Measurements from ENCODE around the gene CAMK2N2.
"Not testable (repeated sequence)": the region's sequence is repeated elsewhere in the genome, so short reads cannot be mapped to it uniquely, and the experiment has no call there.

Gene CAMK2N2

DNA sequence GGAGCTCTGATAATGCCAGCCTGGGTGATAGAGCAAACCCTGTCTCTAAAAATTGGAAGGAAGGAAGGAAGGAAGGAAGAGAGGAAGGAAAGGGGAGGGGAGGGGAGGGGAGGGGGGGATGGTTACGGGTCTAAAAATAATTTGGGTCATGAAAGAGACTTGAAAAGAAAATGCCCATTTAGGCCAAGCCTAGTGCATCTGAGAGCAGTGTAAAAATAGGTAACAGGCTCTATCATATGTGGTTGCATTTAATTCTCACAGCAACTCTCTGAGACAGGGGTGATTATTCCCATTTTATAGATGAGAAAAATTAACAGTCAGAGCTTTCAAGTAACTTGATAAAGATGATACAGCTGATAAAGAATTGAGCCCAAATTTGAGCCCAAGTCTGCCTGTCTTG is 10.9 kb upstream of the CAMK2N2 start:
- no peak for DNase-seq (ENCODE audit: low spot score)

DNA sequence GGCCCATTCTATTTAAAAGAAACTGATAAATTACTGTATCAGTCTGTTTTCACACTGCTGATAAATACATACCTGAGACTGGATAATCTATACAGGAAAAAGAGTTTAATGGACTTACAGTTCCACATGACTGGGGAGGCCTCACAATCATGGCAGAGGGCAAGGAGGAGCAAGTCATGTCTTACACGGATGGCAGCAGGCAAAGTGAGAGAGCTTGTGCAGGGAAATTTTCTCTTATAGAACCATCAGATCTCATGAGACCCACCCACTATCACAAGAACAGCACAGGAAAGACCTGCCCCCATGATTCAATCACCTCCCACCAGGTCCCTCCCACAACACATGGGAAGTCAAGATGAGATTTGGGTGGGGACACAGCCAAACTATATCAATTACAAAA is 5.9 kb upstream of the CAMK2N2 start:
- not testable (repeated sequence) for DNase-seq (ENCODE audit: low spot score)

DNA sequence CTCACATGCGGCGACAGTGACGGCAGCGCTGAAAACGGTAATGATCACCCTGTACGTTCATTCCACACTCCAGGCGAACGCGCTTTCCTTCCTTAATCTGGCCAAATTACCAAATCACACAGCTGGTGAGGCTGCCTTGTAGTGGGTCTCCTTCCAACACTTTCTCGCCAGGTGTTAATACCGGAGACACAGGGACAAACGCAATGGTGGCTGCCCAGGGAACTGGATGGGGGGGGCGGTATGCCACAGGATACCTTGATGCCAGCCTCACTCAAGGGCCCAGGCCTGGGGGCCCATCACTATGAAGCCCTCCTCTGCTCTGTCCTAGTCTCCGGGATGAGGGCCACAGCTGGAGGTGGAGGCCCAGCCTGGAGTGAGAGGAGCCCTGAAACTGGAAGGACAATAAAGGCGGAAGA is 1.4 kb upstream of the CAMK2N2 start:
- DNase-seq (ENCODE audit: low spot score) = no peak

DNA sequence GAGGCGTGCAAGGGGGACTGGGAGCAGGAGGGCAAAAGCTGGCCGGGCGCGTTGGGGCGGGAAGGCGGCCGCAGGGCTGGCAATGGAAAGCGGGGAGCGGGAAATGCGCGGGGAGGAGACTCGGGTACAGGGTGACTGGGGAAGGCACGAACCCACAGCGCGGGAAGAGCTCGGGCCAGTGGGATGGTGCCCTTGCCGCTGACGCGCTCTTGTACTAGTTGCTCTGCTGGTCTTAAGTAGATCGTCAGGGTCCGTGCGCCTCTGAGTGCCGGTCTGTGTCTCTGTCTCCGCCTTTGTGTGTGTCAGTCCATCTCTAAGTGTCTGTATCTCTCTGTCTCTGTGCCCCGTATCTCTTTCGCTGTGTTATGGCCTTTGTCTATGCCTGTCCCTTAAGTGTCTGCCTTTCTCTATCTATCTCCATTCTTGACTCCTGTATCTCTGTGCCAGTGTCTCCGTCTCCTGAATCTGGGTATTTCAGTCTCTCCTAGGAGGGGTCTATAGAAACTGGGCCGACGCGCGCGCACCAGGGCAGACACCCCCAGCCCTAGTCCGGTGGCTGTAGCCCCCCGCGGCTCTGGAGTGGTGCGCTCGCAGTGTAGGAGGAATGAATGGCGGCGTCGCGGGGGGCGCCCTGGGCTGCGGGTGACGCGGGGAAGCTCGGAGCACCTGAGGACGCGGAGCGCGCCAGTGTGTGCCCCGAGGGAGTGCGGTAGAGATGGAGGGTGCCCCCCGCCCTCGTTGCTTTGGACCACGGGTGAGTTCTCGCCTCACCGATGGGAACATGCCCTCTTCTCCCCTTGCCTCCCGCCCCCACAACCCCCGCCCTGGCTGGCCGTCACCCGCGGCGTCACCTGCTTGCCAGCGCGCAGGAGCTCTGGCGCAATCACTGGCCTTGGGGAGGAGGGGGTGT is 756 bp upstream of the CAMK2N2 start:
- DNase-seq (ENCODE audit: low spot score) = peak; percentile 58

DNA sequence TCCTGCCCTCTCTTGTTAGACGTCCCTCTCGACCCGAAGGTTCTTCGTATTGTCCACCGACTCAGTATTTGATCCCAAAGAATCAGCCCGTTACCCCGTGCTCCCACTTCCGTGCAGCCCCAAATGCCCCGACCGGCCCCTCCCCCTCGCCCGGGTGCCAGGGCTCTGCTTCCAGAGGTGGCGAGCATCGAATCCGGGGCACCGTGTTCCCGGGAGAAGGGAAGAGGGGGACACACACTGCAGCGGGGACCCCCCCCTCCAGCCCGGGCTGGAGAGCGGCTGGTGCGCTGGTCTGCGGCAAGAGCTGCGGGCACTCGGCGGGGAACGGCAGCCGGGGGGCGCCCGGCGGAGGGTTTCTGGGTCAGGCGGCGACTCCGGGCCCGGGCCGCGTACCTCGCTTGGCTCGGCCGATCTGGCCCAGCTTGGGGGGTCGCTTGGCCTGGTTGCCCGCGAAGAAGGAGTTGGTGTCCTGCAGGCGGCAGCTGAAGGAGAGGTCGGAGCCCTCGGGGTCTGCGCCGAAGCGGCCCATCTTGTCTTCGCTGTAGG is 556 bp downstream of the CAMK2N2 start:
- peak; percentile 43 for DNase-seq (ENCODE audit: low spot score)

DNA sequence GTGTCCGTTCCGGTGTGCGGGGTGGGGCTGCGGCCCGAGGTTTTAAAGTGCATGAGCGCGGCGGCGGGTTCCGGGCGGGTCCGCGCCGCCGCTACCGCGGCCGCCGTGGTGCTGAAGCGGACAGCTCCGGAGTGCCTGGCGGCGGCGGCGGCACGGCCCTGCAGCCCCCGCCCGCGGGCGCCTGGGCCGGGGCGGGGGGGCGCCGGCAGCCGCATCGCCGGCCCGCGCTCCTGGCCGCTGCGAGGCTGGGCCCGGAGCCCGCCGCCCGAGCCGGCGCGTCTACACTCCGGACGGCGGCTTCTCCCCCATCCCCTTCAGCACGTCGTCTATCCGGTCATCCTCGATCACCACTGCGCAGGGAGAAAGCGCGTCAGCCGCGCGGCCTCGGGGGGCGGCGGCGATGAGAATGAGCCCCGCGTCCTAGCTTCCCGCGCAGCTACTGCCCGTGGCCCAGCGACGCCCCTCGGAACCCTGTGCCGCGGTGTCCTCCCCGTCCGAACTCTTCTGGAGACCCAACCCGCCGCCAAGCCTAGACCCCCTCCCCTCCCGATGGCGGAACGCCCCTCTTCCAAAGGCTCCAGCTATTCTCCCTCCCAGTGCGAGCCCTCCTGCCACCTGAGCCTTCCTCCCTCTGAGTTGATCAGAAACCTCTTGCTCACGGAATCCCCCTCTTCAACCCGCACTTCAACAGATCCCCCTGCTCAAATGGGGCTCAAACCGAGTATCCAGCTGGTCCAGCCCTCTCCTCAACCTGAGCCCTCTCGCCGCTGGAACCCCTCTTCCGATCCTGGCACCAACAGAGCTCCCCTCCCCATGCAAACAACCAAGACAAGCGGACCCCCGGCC is 1.3 kb downstream of the CAMK2N2 start:
- DNase-seq (ENCODE audit: low spot score) = peak; percentile 95

DNA sequence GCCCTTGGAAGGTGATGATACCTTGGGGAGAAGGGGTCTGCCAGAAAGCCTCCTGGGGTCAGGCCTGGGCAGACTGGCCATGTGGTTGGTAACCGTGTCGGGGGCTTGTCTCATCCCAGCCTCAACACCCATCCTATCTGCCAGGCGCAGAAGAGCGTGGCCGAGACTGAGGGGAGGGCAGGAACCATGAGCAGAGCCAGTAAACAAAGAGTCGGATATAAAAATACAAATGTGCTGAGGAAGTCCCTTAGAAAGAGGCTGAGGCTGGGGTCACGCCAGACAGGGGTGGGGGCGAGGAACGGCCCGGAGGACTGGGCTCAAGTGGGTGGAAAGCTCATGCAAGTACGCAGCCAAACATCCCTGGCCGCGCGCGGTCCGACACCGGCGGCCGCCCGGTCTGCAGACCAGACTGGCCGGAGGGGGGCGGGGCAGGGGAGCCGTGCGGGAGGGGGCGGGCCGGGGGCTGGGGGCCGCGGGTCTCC is 1.9 kb downstream of the CAMK2N2 start:
- no peak for DNase-seq (ENCODE audit: low spot score)

DNA sequence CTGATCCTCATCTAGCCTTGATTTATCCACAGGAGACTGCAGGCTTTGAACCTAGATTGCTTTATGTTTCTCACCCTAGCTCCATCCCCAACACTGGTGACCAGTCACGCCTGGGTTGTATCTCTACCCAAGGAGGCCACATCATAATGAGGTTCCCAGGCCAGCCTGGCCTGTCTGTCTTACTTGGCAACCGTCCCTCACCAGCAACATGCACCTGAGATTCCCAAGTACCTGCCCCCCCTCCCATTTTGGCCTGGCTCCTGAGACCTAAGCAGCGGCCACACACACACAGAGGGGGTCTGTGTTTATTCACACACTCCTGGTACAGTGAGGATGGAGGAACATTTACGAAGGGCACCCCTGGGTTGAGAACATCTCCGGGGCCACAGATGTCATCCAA is 2.4 kb downstream of the CAMK2N2 start:
- no peak for DNase-seq (ENCODE audit: low spot score)

DNA sequence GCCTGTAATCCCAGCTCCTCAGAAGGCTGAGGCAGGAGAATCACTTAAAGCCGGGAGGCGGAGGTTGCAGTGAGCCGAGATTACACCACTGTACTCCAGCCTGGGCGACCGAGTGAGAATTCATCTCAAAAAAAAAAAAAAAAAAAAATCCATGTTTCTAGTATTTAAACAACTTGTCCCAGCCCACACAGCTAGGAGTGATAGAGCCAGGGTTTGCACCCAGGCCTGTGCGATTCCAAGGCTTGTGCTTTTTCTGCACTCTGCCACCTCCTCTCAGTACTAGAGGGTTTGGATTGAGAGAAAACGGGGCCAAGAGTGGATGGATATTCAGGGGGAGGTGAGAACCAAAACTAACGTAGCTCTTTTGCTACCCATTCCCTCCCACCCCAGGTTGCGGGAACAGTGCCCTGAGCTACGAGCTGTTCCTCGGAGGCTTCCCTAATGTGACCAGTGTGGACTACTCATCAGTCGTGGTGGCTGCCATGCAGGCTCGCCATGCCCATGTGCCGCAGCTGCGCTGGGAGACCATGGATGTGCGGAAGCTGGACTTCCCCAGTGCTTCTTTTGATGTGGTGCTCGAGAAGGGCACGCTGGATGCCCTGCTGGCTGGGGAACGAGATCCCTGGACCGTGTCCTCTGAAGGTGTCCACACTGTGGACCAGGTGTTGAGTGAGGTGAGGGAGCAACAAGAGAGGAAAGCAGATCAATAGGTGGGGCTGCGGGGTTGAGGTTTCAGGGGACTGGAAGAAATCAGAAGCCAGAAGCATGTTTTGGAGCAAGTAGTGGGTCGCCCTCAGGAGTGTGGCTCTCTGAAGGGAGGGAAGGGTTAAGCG is 4.1 kb downstream of the CAMK2N2 start:
- no peak for DNase-seq (ENCODE audit: low spot score)

DNA sequence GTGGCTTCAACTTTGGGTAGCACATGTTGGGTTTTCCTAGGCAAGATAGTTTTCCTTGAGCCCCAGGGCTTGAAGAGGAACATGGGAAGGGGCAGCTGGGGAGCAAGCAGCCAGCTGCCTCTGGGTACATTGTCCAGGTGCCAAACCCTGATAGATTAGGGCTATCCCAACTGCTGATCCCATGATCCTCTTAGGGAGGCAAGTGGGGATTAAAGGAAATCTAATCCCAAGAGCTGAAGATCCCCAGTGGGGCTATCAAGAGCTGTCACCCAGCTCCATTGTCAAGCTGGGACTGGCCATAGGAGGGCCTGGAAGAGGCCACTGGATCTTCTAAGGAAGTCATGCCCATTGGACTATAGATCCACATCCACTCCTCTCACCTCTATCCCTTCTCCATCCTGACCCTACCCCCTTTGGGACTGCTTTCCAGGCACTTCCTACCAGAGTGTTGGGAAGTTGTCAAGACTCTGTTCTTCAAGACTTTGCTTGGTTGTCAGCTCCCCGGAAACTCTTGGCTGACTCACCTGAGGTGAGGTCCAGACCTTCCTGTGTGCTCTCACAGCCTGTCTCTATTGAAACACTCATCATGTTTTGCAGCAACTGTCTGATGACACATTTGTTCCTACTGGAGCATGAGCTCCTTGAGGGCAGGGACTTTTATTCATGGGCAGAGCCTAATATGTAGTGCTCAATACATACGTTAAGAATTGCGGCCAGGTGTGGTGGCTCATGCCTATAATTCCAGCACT is 5.9 kb downstream of the CAMK2N2 start:
- no peak for DNase-seq (ENCODE audit: low spot score)

DNA sequence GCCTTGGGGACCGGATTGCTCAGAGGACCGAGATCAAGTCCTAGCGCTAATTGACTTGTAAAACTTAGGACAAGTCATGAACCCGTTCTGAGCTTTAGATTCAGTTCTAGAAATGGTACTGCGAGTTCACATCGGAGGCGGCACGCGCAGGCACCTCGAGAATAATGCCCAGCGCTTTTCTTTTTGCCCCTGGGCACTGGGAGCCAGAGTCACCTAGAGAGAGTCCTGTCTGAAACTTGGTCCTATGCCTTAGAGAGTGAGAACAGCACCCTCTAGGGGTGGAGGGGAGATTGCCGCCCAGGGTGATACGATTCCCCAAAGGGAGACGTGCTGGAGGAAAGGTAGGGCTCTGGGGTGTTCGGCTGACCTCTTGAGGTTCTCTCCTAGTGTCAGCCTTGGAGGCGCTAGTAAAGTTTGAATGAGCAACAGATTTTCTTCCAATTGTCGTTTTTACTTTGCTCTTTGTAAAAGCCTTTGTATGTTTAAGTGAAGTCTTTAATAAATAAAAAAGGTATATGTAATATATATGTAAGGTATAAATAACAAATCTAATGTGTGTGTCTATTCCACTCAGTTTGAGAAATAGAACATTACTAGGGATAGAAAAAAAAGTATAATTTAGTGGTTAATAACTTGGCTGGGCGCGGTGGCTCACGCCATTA is 11.1 kb downstream of the CAMK2N2 start:
- peak; percentile 87 for DNase-seq (ENCODE audit: low spot score)

DNA sequence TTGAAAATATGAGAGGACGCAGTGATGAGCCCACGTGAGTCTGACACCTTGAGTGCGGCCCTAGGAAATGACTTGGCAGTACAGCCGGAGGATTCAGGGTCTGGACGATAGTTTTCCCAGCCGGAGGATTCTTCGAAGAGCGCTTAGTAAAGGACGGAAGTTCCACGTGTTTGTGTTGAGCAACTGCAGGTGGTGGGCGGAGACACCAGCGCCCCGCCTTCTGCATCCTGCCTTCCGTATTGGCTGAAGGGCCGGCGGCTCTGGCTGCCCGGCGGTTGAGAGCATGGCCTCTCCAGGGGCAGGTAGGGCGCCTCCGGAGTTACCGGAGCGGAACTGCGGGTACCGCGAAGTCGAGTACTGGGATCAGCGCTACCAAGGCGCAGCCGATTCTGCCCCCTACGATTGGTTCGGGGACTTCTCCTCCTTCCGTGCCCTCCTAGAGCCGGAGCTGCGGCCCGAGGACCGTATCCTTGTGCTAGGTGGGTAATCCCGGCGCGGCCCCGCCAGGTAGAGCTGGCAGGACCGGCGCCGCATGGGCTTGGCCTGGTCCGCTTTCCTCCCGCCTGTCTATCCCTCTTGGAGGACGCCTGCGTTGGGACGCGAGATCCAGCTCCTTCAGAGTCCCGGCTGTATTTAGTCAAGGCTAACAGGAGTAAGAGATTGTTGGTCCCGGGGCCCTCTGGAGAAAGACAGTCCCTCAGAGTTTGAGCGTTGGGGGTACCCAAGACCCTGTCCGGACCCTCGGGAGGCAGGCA is 11.8 kb downstream of the CAMK2N2 start, which contains the start of gene EEF1AKMT4:
Gene EEF1AKMT4 (plus strand): TSS at position 261 of the 755 bp plus-strand sequence. CDS start 23 bp downstream, at position 284.
- DNase-seq (ENCODE audit: low spot score) = peak; percentile 95

DNA sequence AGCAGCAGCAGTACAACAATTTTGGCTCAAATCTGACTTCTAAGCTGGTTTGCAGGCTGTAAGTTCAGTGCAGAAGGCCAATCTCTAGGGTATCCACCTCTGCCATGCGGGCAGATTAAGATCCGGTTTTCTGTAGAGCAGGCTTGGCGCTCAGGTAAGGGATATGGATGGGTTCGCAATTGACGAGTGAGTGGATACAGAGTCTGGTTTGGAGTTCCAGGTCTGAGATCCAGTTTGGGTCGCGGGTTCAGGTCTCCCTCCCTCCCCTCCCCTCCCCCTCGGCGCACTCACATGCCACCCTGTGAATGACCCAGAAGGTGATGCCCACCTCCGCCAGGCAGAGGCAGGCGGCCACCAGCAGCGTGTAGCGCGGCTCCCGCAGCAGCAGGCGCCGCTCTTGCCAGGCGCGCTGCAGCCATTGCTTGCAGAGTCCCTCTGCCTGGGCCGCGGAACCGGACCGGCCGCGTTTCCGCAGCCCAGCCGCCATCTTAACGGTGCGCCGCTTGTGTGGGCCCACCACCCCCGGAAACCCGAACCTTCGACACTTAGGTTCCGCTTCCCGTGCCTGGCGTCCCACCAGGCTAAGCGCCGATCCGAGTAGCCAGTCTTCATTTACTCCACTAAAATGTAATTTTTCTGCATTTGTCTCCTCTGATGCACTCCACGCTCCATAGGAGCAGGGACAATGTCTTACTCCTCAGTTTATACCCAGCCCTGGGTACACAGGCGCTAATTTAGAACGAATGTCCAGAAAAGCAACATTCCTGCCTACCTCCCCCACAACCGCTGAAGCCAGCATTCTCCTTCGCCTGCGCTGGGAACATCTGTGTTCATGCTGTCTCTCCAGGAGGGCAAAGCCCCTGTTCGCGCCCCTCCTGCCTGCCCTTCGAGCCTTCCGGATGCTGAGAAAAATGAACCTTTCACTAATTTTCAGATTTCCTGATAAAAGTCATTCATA is 12.6 kb downstream of the CAMK2N2 start, which contains the start of gene ALG3:
Gene ALG3 (minus strand): TSS at position 509 of the 958 bp plus-strand sequence. CDS start 22 bp downstream, at position 487.
- DNase-seq (ENCODE audit: low spot score) = peak; percentile 89

DNA sequence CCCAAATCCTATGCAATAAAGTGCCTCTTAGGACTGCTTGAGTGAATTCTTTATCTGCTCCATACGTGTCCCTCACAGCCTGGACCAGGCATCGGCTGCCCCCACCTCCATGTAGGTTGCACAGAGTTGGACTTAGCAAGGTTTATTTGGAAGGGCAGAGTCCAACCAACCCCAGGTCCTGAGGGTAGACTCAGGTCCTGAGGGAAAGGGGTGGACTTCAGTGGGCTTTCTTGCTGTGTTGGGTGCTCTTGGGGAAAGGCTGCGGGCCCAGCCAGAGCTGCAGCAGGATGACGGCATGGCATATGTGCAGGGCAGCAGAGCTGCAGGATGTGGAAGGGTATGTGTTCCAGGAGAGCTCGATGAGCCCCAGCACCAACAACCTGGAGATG is 19.1 kb downstream of the CAMK2N2 start:
- DNase-seq (ENCODE audit: low spot score) = no peak

DNA sequence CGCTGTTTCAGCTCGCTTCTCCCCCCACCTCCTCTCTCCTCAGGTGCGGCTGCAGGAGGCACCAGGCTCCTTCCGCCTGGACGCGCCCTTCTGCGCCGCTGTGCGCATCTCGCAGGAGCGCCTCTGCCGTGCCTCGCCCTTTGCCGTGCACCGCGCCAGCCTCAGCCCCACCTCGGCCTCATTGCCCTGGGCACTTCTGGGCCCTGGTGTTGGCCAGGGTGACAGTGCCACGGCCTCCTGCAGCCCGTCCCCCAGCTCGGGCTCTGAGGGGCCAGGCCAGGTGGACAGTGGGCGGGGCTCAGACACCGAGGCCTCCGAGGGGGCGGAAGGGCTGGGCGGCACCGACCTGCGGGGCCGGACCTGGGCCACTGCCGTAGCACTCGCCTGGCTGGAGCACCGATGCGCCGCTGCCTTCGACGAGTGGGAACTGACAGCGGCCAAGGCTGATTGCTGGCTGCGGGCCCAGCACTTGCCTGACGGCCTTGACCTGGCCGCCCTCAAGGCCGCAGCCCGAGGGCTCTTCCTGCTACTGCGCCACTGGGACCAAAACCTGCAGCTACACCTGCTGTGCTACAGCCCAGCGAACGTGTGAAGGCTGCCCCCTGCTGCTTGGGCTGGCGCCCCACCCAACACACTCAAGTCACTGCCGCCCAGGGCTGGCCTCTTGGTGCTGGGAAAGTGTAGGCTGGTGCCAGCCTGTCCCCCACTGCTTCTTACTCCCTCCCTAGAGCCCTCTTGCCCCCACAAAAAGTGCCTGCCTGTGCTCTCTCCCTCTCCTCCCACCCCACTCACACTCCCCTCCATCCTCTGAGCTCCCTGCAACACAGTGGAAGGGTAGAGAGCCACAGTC is 19.7 kb downstream of the CAMK2N2 start:
- DNase-seq (ENCODE audit: low spot score) = peak; percentile 60

DNA sequence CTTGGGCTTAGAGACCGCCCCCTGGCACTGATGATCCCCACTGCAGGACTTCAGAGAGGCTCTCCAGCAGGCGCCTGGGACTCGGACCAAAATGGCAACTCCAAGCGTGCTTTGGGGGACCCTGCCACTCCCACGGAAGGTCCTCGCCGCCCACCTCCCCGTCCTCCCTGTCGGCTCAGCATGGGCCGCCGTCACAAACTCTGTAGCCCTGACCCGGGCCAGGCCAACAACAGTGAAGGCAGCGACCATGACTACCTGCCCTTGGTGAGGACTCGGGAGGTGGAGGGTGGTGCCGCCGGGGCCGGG is 20.3 kb downstream of the CAMK2N2 start:
- DNase-seq (ENCODE audit: low spot score) = no peak

DNA sequence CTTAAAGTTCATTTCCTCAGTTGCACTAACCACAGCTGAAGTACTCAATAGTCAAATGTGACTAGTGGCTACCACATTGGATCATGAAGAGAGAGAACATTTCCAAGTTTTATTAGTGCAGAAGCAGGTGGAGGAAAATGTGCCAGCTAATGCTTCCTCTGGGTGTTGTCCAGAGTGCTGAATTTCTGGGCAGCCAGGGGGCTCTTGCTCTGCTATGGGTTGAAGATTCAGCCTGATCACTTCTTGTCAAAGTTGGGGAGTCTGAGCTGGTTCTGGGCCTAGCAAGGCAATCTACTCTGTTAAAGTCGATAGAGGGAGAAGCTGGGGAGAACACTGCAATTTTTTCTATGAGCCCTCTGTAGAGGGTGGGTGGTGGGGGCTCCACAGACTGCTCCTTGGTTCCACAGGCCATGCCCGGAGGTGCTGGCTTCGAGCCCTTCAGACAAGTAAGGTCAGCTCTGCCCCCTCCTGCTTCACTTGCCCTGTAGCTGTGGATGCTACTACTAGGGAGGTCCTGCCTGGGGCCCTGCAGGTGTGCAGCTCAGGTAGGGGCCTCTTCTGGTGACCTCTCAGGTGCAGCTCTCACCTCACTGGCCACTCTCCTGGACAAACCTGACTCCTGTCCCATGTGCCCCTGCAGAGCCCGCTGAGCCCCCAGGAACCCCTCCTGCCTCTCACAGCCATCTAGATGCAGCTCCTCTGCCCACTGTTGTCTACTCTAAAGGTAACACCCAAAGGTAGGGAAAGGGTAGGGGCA is 20.8 kb downstream of the CAMK2N2 start:
- peak; percentile 78 for DNase-seq (ENCODE audit: low spot score)

All from iPS-NIHi11 (cell line).